ENCODE measurements around the gene MTERF4.

MTERF4 gene

GRCh38 chr2:241068942-241069810 is 32.9 kb downstream of the MTERF4 start:
- DNase-seq (ENCODE audit: low read depth), result no peak

- DNase-seq (ENCODE audit: low read depth), result no peak
Observed at GRCh38 chr2:241068136-241068941, 33.7 kb downstream of the MTERF4 start.

GRCh38 chr2:241067501-241068135 is 34.5 kb downstream of the MTERF4 start:
- no peak for DNase-seq (ENCODE audit: low read depth)

DNA sequence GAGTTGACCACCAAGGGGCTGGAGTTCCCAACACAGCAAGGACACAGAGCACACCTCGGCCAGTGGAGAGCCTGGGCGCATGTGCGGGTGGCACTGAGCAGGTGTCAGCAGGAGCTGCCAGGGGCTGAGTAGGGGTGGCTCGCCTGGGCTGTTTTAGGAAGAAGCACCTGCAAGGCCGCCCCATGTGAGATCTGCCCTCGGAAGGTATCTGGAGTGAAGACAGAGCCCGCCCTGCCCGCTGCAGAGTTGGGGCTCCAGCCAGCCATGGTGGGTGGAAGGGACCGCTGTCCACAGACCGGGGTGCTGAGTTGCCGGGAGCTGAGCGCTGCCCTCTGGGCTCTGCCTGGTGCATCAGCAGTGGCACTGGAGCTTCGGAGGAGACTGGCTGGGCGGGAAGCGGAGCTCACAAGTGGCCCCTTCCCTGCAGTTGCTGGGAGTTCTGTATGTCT is 35.2 kb downstream of the MTERF4 start:
- DNase-seq (ENCODE audit: low read depth), result no peak

- DNase-seq (ENCODE audit: low read depth), result no peak
Observed at GRCh38 chr2:241066171-241066892, 35.8 kb downstream of the MTERF4 start.

DNA sequence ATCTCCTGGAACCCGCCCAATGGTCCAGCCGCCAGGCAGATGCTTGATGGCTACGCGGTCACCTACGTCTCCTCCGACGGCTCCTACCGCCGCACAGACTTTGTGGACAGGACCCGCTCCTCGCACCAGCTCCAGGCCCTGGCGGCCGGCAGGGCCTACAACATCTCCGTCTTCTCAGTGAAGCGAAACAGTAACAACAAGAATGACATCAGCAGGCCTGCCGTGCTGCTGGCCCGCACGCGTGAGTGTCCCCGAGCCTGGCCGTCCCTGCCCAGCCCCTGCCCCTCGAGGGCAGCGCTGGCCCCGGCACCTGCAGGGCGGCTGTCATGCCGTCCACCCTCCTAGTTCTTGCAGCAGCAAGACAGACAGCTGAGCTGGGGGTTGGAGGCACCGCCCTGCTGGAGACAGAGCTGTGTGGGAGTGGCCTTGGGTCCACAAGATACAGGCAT is 36.7 kb downstream of the MTERF4 start:
- DNase-seq (ENCODE audit: low read depth), result no peak

GRCh38 chr2:241064802-241065354 is 37.2 kb downstream of the MTERF4 start:
- no peak for DNase-seq (ENCODE audit: low read depth)

DNA sequence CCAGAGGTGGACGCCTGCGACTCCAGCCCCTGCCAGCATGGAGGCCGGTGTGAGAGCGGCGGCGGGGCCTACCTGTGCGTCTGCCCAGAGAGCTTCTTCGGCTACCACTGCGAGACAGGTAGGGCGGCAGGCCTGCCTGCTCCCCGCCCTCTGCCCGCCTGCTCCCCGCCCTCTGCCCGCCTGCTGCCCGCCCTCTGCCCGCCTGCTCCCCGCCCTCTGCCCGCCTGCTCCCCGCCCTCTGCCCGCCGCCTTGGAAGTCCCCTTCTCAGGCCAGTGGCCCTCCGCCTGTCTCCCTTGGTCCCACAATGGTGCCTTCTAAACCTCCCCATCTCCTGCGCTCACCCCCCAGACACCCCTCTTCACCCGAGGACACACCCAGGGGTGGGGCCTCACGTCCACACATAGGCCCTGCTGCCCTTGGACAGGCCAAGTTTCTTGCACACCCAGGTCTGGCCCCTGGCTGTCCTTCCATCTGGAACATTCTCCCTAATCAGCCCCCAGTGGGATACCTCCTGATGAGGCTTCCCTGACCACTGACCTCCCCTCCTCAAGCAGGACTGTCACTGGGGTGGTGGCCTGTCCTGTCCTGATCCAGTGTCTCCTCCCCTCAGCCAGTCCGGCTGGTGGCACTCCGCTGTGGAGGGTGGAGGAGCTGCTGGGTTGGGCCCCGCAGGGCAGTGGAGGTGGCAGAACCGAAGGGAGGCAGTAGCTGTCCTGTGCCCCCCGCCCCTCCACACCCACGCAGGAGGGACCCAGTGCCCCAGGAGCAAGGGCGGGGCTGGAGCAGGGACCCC is 37.9 kb downstream of the MTERF4 start:
- no peak for DNase-seq (ENCODE audit: low read depth)

DNA sequence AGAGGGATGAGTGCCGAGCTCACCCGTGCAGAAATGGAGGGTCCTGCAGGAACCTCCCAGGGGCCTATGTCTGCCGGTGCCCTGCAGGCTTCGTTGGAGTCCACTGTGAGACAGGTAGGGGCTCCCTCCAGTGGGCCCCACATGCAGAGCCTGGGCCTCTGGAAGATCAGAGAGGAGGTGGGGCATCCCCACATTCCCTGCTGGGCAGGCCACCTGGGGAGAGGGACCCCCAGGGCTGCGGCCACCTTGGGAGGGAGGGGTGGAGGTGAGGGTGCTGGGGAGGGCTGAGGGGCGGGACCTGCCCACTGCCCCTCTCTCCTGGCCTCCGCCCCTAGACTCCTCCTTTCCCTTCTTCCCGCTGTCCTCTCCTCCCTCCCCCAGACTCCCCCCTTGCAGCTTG is 38.5 kb downstream of the MTERF4 start:
- DNase-seq (ENCODE audit: low read depth), result no peak

DNA sequence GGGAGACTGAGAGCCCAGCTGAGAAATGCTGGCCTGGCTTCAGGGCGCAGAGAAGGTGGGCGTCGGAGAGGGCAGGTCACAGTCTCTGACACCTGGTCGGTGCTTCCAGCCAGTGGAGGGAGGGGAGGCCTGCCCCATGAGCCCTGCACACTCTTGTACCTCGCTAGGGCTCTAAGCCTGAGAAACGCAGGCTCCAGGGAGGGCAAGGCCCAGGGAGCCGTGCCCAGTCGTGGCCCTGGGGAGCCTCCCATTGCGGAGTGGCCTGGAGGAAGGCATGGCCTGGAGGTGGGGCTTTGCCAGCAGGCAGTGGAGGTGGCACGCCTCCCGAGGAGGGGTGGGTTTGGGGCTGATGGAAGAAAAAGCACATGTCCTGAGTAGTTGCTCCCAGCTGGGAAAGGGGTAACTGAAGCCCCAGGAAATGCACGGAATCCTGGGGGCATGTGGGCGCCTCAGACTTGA is 39.0 kb downstream of the MTERF4 start:
- DNase-seq (ENCODE audit: low read depth), result no peak

DNA sequence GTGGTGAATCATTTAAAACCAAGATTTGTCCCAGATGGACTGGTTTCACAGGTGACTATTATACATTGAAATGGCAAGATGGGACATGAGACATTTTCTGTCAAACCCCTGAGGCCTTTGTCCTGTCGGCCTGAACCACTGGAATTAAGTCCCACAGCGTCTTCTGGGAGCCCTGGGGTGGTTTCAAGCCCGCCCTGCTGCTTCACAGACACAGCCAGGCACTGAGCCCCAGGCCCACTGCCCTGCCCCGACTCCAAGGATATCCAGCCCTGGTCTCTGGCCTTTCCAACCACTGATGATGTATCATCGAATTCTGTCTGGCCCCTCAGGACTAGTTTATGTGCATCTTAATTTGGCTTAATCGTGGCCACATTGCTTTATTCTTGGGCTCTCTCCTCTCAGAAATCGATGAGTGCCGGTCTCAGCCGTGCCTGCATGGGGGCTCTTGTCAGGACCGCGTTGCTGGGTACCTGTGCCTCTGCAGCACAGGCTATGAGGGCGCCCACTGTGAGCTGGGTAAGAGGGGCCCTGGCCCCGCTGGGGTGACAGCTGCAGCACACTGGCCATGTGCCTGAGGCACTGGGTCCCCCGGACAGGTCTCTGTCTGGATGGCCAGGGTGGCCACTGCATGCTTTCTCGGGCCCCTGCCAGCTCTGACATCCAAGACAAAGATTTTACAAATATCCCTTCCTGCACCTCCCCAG is 39.5 kb downstream of the MTERF4 start:
- no peak for DNase-seq (ENCODE audit: low read depth)

DNA sequence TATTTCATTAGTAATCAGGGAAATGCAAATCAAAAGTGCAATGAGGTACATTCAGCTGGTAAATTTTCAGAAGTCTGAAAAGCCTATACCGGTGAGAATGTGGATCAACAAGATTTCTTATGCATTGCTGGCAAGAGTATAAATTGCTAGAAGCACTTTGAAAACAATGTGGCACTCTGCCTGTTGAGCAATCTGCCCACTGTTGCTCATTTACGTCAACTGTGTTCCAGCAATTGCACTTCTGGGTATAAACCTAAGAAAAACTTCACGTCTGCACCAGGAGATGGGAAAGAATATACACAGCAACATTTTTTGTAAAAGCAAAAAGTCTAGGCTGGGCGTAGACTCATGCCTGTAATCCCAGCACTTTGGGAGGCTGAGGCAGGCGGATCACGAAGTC is 40.8 kb downstream of the MTERF4 start:
- DNase-seq (ENCODE audit: low read depth), result no peak

GRCh38 chr2:241053576-241054251 is 48.4 kb downstream of the MTERF4 start:
- DNase-seq (ENCODE audit: low read depth), result no peak

GRCh38 chr2:241052677-241053360 is 49.3 kb downstream of the MTERF4 start:
- DNase-seq (ENCODE audit: low read depth), result no peak

GRCh38 chr2:241051578-241052487 is 50.3 kb downstream of the MTERF4 start:
- DNase-seq (ENCODE audit: low read depth), result no peak

- DNase-seq (ENCODE audit: low read depth), result no peak
Observed at GRCh38 chr2:241050624-241051577, 51.2 kb downstream of the MTERF4 start.
